NCI-H526 (cell line): ENCODE data around the gene FAM177B.

Experiments
- DNase-seq, 2 experiments: peaks; one replicate each; lab custom pipeline; 2025; lab: John Stamatoyannopoulos, UW

The FAM177B gene

GRCh38 chr1:222786121-222786520 lies 49.1 kb downstream of the FAM177B start:
- DNase-seq: no peak

GRCh38 chr1:222787729-222788128 lies 50.7 kb downstream of the FAM177B start:
- no peak for DNase-seq

- no peak for DNase-seq
Measured at GRCh38 chr1:222788402-222789156, 51.6 kb downstream of the FAM177B start.

DNA sequence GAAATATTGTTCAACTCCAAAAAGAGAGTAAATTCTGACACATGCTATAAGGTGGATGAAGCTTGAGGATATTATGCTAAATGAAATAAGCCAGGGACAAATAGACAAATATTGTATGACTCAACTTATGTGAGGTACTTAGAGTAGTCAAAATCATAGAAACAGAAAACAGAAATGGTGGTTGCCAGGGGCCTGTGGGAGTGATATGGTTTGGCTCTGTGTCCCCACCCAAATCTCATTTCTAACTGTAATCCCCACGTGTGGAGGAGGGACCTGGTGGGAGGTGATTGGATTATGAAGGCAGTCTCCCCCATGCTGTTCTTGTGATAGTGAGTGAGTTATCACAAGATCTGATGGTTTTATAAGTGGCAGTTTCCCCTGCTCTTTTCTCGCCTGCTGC lies 53.1 kb downstream of the FAM177B start:
- no peak for DNase-seq

DNA sequence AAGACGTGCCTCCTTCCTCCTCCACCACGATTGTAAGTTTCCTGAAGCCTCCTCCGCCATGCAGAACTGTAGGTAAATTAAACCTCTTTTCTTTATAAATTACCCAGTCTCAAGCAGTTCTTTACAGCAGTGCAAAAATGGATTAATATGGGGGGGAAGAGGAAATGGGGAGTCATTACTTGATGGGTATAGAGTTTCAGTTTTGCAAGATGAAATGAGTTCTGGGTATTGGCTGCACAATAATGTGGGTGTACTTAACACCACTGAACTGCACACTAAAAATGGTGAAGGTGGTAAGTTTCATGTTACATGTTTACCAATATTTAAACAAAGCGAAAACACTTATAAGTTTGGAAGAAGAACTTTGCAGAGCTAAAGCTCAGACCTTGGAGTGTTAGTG lies 53.5 kb downstream of the FAM177B start:
- no peak for DNase-seq

GRCh38 chr1:222791006-222791710 lies 54.2 kb downstream of the FAM177B start:
- DNase-seq: no peak

GRCh38 chr1:222792744-222793143 lies 55.7 kb downstream of the FAM177B start:
- peak in 1 of 2 experiments; percentile 2 for DNase-seq

DNA sequence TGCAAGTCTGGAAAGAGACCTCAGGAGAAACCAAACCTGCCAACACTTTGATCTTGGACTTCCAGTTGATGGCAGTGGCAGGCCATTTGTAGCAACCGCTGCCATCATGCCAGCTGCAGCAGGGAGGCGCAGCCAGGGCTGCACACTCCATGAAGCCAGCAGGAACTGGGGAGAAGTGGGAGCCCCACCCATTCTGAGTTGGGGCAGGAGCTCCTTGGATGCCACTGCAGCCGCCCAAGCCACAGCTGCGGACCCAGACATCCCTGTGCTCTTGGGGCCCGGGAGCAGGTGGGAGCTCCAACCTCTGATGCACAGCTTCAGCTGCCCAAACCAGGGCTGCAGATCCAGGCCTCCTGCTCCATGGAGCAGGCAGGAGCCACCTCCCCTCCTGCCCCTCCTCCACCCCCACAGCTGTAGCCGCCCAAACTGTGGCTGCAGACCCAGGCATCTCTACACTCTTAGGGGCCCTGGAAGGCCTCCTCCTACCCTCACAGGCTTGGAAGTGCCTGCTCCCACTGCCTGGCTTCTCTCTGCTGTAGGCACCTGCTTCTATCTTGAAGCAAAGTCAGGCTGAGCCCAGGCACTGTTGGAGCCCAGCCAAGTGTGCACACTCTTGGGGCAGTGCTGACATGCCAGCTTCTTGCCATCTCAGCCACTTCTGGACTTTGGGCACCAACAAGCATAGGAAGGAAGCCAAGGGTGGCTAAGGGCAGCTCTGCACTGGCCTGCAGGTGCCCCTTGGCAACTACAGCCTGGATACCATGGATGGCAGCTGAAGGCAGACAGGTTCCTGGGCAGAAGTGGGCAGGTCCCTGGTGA lies 57.9 kb downstream of the FAM177B start:
- DNase-seq: peak in 1 of 2 experiments; percentile 25

- DNase-seq: no peak
Measured at GRCh38 chr1:222798116-222798515, 61.1 kb downstream of the FAM177B start.

DNA sequence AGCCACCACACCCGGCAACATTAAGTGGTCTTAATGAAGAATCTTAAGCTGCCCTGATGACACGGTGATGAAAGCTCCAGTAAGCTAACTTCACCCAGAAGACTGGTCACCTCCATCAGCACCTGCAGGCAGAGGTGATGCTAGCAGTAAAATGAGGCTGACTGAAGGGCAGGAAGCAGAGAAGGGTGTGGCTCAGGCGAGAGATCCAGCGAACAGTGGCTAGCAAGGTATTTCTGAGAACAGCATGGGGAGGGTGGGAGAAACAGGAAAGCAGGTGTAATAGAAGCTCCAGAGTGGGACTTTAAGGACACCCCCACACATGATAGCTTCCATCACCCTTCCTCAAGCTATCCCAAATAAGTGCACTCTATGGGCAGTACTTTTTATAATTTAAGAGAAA lies 62.0 kb downstream of the FAM177B start:
- no peak for DNase-seq
